GM15510 (cell line): ENCODE data around the gene SIVA1.

Source experiments
- POLR2A ChIP-seq: IDR thresholded peaks from 3 replicates; pipeline ENCODE4 v1.6.1; 2011; ENCODE audit warnings: borderline replicate concordance; ENCODE audit not compliant: insufficient read length; ENCODE audit errors: extremely low read depth

Gene SIVA1

DNA sequence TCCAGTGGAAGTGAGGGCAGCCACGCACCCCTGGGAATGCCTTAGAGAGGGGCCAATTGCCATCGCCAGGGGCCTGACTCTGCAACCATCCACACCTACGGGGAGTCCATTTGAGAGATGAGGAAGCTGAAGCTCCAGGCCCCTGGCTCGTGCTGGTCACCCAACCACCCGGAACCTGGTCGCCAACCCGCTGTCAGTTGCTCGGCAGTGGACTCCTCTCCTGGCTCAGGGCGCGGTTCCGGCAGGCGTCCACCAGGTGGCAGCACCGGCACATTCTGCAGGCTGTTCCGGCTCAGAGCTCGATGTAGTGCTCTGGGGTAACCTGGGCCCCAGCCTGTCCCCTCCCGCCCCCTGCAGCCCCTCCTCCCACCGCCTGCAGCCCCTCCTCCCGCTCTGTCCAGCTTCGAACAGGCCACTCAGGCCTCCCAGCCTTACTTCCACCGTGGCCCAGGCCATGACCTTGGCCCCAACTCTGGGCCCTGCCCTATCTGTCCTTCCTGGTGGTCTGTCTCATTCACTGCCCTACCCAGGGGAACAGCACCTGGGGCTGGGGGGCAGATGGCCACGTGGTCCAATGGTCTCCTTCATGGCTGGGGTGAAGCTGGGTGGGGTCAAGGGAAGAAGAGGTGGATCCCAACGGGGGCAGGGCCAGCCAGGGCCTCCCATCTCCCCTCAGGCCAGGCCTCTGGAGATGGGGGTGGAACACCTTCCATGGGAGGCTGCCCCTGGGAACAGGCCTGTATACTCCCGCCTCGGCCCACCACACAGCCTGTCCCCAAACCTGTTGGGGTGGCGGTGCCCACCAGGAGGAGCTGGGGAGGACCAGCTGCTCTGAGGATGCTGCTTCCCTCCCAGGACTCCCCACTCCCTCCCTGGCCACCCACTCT, 15.7 kb downstream of the SIVA1 start:
- no peak for TF ChIP-seq POLR2A

DNA sequence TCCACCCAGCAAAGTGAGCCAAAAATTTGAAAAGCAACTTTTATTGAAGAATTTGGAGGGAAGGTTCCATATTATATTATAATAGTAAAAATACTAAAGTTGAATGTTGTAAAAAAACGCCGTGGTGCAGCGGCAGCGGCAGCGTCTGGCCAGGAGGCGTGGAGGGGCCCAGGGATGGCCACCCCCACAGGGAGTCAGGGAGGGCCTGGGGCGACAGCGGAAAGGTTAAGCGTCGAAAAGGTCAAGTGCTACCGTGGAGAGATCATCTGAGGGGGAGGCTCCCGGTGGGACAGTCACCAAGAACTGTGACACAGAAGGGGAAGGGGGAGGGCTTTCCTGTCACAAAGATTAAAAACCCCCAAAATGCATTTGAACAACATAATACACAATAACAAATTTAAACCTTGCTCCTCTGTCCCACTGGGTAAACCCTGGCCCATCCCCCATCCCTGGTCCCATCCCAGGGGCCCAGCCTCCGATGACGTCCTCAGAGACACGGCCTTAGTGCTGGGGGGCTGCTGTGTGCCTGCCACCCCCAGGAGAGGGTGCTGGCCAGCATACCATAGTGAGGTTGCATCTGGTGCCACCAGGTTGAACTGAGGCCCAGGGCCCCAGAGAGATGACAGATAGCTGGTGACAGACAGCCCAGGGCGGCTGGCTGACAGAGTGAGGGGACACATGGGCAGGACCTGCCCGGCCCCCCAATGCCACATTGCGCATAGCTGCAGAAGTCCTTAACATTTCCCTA, 16.6 kb downstream of the SIVA1 start:
- TF ChIP-seq POLR2A, result no peak

DNA sequence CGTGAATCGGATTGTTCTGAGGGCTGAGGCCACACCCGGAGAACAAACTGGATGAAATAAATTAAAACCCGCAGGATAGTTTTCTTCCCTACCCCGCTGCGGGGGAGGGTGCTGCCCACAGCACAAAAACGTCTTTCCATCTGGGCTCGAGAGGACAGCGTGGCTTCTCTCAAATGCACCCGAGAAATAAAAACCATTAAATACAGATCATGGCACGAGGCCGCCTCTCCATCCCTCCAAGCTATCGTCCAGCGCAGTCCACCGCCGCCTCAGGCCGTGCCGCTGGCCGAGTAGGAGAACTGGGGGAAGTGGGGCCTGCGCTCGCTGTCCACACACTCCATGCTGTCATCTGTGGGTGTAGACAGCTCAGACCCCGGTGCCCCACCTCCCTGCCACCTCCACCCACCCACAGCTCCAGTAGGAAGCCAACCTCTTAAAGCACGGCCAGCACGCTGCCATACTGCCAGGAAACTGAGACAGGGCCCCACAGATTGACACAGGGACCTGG, 17.2 kb downstream of the SIVA1 start:
- TF ChIP-seq POLR2A, result no peak

DNA sequence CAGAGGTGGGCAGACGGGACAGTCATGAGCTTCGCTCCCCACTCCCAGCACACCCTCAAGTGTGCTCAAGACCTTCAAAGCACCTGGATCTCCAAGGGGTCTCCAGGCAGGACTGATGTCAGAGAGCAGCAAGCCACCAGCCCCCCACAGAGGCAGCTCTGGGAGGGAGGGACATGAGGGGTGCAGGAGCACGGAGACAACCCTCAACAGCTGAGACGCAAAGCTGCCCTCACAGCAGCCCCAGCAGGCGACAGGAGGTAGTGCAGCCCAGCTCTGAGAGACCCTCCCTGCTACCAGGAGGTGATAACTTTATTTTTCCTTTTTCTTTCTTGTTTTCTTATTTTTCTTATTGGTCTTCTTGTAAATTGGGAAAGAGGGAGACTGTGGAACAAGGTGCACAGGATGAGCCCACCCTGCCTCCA, 17.9 kb downstream of the SIVA1 start:
- TF ChIP-seq POLR2A, result no peak

DNA sequence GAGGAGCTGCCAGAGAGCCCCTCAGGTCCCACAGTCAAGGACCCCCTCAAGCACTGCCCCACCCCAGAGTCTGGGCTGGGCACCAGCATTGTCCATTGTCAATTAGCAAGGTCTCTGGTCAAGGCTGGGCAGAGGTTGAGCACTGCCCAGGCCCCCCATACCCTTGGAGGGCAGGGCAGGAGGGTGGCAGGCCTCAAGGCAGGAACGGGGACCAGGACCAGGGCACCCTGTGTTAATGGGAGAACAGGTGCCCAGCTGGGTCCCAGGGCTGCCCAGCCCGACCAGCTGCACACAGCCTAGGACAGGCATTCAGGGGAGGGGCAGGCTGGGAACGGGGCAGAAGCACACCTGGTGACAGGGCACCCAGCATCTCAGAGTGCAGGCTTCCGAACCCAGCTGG, 18.4 kb downstream of the SIVA1 start:
- no peak for TF ChIP-seq POLR2A

DNA sequence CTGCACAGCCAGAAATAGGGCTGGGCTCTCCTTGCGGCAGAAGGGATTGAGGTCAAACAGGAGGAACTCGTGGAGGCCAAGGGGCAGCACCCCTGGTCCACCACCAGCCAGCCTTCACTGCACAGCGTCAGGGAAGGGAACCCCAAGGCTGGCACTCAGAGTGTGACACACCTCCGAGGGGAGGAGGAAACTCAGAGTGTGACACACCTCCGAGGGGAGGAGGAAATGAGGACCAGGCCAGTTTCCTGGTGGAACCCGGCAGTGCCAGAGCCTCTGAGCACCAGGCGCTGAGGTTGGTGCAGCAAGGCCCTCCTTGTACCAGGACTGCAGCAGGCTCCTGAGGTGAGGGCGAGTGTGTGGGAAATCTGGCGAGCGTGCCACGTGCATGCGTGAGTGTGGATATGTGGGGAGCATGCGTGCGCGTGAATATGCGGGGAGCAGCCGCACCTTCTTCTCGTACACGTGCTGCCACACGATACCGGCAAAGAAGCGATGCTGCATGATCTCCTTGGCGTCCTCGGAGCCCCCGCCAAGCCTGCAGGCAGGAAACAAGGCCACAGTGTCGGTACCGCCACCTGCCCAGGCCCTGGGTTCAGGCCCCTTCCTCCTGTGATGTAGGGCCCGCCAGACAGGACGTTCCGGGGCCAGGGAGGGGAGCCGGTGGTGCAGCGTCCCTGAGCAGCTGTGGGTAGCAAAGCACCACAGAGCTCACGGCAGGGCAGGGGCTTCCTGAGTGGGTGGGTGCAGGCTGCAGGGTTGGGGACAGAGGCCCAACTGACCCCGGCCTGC, 19.2 kb downstream of the SIVA1 start:
- no peak for TF ChIP-seq POLR2A

DNA sequence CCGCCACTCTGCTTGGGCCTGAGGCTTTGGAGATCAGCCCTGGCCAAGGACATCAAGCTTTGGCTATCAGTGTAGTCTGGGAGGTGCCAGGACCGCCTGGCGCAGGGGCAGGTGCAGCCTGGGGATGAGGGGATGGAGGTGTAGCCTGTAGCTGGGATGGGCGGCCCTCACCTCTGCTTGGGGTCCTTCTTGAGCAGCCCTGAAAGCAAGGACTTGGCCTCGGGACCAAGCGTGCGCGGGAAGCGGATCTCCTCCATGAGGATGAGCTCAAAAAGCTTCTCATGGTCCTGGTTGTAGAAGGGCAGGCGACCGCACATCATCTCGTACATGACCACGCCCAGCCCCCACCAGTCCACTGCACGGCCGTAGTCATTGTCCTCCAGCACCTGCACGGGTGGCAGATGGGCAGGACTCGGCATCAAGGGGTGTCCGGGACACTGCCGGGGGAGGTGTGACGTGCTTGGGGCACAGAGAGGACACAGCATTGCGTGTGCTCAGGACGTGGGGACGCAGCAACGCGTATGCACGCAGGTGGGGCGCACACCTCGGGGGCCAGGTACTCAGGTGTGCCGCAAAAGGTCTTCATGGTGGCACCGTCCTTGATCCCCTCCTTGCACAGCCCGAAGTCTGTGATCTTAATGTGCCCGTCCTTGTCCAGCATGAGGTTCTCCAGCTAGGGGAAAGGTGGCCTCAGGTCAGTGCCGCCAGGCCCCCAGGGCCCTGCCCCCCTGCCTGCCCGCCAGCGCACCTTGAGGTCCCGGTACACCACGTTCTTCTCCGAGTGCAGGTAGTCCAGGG, 20.0 kb downstream of the SIVA1 start:
- no peak for TF ChIP-seq POLR2A

DNA sequence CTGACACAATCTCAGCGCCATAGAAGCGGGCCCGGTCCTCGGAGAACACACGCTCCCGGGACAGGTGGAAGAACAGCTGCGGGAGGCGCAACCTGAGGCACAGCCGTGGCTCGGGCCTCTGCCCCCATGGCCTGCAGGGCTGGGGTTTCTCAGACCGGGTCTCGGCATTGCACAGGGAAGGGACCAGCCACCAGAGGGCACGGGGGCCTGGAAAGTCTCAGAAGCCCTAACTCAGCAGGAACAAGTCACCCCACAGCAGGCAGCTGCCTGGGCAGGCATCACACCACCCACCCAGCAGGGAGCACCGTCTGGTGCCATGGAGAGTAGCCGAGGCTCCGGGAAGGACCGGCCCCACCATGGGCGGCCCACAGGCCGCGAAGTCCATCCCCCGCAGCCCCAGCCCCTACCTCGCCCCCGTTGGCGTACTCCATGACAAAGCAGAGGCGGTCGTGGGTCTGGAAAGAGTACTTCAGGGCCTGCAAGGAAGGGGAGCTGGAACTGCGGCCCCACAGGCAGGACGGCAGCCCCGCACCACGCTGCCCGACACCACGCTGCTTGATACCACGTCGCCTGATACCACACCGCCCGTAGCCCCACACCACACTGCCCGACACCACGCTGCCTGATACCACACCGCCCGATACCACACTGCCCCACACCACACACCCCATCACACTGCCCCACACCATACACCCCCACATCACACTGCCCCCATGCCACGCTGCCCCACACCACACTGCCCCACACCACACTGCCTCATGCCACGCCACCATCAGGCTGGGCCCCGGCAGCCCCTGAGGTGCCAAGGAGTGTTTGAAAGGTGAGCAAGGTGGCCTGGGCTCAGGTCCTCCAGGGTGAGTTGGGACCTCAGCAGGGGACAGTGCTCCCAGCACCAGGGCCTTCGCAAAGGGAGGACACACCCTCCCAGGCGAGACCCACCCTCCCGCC, 20.8 kb downstream of the SIVA1 start:
- TF ChIP-seq POLR2A, result no peak

DNA sequence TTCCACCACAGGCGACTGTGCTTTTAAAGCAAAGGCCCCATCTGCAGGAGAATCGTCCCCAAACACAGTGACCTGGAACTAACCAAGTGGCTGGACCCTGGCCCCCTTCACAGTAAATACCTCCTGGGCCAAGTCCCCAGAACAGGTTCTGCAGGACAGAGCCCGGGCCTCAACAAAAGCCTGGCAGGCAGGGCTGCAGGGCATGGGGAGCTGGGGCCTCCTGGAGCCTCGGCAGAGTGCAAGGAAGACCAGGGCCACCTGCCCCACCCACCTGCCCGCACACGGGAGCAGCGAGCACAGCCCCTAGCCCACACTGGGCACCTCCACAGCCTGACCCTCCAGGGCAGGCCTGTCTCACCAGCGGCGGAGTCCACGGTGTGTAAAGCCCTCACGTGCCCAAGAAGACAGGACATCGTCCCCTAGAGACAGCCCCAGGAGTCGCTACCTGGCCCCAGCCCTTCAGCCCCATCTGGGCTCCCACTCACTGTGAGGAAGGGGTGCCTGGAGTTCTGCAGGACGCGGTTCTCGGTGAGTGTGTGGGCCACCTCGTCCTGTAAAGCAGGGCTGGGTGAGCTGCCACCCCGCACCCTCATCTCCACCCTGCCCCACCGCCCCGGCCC, 21.6 kb downstream of the SIVA1 start:
- no peak for TF ChIP-seq POLR2A

DNA sequence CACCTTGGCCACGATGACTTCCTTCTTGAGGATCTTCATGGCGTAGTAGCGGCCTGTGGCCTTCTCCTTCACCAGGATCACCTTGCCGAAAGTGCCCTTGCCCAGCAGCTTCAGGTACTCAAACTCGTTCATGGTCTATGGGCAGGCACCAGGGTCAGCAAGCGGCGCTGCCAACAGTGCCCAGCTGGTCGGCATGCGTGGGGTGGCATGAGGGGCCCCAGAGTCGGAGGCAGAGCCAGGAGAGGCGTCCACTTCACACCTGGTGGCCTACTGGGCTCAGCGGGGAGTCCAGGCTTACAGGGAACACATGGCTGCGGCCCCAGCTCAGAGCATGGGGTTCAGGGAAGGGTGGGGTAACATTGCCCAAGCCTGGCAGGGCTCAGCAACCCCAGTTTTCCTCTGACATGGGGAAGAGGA, 22.1 kb downstream of the SIVA1 start:
- TF ChIP-seq POLR2A, result no peak

DNA sequence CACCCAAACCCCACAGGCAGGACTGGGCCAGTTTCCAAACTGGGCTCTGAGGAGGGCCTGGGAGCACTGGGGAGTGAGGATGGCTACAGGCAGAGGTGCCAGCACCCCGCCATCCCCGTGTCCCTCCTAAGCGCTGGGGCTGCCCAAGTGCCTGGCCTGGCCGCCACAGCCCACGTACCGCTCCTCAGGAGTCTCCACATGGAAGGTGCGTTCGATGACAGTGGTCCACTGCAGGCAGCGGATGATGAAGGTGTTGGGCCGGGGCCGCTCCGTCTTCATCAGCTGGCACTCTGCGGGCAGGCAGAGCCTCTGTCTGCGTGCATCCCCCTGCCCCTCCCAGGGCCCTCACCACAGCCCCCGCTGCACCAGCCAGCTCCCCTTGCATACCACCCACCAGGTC, 23.5 kb downstream of the SIVA1 start:
- no peak for TF ChIP-seq POLR2A

DNA sequence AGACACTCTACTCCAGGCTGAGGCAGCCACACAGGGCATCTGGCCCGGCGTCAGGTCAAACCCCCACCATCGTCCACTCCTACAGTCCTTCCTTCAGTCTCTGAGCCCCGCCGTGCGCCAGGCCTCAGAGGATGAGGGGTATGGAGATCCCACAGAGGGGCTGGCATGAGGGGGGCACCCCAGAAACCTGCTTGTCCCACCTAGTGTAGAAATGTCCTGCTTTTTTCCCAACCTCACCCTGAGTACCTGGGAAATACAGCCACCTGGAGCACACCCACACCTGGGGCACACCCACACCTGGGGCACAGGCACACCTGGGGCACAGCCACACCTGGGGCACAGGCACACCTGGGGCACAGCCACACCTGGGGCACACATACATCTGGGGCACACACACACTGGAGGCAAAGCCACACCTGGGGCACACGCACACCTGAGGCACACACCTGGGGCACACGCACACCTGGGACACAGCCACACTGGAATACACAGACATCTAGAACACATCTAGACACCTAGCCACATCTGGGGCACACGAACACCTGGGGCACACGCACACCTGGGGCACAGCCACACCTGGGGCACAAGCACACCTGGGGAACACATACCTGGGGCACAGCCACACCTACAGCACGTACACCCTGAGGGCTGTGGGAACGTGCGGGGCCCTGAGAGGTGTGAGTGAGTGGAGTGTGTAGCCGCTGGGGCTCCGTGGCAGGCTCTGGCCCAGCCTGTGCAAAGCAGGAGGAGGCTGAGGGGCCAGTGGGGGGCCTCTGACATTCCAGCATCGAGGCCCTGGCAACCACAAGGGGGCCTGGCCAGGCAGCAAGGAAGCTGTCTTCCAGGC, 24.2 kb downstream of the SIVA1 start:
- no peak for TF ChIP-seq POLR2A
